ENCODE results near the gene PRRT1B.
"Not testable (repeated sequence)": the region's sequence is repeated elsewhere in the genome, so short reads cannot be mapped to it uniquely, and the experiment has no call there.

The PRRT1B gene

DNA sequence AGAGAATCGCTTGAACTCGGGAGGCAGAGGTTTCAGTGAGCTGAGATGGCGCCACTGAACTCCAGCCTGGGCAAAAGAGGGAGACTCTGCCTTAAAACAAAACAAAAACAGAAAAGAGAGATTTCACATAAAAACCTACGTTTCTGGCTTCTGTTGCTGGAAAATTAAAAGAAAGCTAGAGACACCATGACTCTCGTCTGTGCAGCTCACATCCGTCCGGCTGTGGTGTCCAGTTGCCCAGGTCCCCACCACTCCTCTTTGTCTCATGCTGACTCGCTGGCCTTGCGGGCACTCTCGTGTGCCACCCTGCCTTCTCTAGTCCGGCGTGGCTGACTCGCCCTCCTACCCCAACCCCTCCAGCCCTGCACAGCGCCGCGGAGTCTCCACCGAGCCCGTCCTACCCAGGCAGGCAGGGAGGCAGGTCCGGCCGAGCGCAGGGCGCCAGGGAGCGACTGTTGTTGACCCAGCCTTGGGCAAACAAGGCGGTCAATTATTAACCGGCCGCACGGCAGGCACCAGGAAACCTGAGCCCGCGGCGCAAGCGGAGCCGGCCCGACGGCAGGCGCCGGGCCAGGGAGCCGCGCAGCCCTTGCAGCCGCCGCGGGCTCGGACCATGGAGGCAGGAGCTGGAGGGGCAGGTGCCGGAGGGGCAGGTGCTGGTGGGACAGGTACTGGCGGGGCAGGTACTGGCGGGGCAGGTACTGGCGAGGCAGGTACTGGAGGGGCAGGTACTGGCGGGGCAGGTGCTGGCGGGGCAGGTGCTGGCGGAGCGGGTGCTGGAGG is at the start of gene PRRT1B:
Gene PRRT1B, plus strand, starts transcription at position 521 of the 783 bp plus-strand sequence. Its CDS starts 93 bp downstream, at position 614.
- peak in 2 of 10 donors; percentile 71 to 82 for DNase-seq
- intact Hi-C loops (cut with DNase I), result no loop called here

DNA sequence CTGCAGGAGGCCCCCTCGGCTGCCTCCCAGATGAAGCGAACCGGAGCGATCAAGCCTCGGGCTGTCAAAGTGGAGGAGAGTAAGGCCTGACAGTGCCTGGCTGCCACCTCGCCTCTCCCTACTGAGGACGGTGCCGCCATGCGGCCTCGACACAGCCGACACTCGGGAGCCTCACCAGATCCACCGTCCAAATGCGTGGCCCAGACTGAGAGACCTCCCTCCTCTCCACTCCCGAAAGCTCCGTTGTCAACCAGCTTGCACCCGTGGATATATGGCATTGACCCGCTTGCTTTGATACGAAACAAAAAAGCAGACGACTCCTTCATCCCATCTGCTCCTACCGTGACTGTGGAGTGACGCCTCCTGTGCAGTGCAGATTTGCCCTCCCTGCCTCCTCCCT is 49.5 kb upstream of the PRRT1B start:
- intact Hi-C loops (cut with DNase I), result no loop called here
- peak in 1 of 10 donors; percentile 65 for DNase-seq

DNA sequence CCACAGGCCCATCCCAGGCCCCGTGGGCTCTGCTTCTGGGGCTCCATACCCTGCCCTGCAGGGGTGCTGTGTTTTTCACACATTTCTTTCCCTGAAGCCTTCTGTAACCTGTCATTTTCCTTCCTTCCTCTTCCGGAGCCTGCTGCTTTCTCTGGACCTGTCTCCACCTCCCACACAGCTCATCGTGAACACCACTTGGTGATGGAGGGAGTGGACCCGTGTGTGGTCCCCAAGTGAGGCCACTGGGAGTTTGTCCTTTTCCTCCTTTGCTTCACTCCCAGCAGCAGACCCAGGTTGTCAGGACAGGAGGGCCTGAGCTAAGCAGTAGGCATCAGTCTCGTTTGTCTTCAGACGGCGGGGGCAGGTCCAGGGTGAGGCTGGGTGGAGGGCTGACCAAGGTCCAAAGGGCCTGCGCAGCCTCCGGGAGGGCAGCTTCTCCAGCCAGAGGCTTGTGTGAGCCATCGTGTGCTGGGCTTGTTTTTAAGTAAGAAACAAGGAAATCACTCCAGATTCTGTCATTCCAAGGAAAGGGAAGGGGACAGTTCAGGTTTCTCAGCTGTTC is 48.4 kb upstream of the PRRT1B start:
- DNase-seq, result no peak
- intact Hi-C loops (cut with DNase I), result no loop called here

DNA sequence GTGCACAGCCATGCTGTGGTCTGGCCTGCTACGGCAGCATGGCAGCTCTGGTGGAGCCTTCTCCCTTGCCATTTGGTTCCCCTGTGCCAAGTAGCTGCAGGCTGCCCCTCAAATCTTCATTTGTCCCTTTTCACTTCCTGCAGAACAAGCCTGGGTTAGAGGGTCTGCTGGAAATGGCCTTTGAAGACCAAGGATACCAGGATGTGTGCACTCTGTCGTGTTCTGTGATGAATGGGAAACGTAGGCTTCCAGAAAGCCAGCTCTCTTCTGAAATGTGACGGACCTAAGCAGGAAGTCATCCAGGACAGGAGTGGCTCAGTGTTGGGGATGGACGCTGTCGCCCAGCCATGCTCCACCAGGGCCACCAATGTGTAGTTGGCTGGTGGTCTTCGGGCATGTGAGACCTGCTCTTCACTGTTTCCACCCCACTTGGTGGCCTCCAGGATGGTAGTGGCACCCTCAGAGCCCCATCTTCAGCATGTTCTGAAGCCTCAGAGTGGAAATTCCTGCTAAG is 46.0 kb upstream of the PRRT1B start:
- intact Hi-C loops (cut with DNase I), result no loop called here
- DNase-seq, result no peak

DNA sequence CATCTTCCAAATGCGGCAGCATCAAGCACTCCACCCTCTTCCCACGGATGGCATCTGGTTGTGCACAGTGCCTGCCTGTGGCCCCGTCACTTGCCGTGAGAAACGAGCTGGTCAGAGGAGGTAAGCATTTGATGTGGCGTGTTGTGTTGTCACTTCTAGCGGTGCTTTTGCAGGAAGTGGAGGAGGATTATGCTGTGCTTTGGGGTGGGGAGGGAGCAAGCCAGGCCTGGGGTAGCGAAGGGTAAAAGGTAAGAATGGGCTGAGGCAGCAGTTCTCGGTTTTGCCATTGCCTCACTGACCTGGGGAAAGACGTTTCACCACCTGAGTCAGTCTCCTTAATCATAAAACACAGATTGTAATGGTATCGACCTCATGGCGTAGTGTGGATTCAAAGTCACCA is 44.9 kb upstream of the PRRT1B start:
- peak in 7 of 10 donors; percentile 36 to 92 (median 66) for DNase-seq
- intact Hi-C loops (cut with DNase I), result no loop called here

DNA sequence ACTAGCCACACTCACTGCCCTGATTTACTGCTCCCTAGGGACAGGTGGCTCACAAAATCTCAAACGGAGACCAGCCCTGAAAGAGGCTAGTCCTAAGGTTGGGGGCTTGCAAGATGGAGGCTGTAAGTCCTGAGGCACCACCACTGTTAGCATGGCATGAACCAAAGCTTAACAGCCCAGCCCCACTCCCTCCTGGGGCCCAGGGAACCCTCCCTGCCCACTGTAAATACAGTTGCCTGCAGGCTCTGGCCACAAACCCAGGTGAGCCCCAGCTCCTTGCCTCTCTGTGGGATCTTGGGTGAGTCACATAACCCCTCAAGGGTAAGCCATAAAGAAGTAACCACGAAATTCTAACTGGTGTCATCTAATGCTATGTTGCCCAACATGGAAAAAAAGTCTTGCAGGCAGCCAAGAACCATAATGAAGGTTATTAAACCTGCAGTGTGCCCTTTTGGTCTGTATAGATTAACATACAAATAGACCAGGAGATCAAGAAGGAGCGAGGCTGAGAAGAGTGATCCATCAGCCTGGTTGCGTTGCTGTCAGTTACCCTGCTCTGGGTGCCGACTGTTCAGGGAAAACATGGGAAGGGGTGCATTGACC is 44.3 kb upstream of the PRRT1B start:
- intact Hi-C loops (cut with DNase I), result no loop called here
- no peak for DNase-seq

DNA sequence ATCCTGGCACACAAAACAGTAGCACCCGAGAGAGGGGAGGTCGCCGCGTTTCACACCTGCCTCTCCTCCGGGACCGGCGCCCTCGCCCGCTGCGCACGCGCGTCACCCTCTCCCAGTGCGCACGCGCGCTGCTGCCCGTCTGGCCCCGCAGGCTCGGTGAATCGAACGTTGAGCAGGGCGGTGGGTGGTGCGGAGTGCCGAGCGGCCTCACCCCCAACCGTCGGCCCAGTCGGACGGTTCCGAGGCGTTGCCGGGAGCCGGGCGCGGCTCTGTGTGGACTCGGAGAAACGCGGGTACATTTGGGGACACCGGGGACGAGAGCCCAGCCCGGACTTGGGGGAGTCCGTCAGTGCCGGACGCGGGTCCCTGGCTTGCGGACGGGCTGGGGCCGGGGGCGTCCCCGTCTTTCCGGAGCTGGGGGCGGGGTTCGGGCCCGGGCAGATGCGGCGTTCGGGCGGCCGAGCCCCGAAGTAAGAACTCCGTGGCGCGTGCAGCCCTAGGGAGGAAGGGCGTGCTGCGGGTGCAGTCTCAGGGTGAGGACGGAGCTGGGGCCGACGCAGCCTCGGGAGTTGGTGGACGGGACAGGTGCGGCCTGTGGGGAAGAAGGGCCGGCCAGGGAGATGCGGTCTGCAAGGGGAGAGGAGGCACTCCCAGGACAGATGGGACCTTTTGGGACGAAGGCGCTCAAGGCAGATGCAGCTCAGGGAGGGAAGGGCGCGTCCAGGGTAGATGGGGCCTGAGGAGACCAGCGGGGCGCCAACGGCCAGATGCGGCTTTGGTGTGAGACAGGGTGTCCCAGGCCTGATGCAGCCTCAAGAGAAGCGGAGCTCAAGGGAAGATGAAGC is 42.3 kb upstream of the PRRT1B start, which contains the start of gene POMT1:
Gene POMT1, plus strand, starts transcription at position 138 of the 845 bp plus-strand sequence. CDS start 1,301 bp downstream, outside the sequence.
- intact Hi-C loops (cut with DNase I), result loop anchor here (2.0 kb wide), 1 partner anchor 28 kb away; the partner anchor contains the start of gene UCK1
- DNase-seq, result peak; percentile 81 to 98 (median 87)

DNA sequence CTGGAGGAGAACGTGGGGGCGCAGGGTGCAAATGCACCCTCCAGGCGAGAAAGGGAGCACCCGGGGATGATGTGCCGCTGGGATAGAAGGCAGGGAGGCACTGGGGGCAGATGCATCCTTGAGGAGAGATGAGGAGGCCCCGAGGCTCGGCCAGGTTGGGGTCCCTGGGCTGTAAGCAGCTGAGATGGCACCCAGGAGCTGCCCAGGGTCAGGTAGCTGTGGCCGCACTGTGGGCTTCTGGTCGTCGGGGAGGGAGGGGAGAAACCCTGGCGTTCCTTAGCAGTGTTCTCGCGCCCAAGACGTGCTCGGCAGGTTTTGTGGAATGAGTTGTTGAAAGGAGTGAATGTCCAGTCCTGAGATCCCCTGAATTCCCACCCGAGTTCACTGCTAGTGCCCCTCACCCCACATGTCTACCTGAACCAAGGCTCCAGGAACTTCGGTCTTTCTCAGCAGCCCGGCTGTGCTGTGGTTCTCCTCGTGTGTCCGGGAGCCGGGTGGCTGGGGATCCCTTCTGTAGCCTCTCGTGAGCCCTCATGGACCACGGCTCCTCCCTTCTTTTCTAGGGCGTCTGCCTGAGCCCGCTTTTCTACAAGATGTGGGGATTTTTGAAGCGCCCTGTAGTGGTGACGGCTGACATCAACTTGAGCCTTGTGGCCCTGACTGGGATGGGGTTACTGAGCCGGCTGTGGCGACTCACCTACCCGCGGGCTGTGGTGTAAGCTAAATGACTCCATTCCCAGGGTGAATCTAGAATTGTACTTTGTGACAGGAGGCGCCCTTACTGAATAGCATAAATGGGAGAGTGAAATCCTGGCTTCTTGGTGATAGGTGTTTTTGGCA is 41.5 kb upstream of the PRRT1B start:
- DNase-seq, result no peak
- intact Hi-C loops (cut with DNase I), result loop anchor here (2.0 kb wide), 1 partner anchor 27 kb away; the partner anchor contains the start of gene UCK1

DNA sequence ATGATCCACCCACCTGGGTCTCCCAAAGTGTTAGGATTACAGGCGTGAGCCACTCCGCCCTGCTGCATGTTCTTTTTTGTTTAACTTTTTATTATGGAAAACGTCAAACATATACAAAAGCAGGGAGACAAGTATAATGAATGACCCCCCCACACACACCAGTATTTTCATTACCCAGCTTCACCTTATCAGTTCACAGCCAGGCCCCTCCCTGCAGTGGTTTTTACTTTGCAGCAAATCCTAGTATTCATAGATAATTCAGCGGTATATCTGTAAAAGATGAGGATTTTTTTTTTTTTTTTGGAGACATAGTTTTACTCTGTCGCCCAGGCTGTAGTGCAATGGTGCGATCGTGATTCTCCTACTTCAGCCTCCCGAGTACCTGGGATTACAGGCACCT is 40.3 kb upstream of the PRRT1B start:
- no peak for DNase-seq
- intact Hi-C loops (cut with DNase I), result no loop called here

DNA sequence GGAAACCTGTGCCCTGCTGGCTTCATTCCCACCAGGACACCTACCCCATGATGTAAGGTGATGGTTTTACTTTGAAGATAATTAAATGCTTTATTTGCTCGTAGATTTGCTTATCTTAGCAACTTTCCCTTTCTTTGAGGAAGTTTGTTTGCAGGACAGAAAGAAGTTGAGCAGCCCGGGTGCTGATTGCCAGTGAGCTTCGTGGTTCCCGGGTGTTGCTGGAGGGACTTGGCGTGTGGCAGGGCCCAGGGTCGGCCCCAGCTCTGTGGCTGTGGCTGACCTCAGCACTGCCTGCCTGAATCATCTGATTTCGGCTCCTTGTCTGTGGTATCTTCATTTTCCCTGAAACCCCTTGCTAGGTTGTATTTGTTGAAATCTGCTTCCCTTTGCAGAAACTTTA is 33.9 kb upstream of the PRRT1B start:
- intact Hi-C loops (cut with DNase I), result no loop called here

DNA sequence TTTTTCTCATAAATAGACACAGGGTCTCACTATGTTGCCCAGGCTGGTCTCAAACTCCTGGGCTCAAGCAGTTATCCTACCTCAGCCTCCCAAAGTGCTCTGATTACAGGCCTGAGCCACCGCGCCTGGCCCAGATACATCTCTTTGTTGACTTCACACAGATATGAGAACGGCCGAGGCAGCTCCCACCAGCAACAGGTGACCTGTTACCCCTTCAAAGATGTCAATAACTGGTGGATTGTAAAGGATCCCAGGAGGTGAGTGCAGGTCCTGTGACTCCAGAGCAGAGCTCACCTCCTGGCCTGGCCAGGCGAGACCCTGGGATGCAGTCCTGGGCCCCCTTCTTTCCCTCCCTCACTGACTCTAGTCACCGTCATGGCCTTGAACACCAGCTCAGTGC is 33.4 kb upstream of the PRRT1B start:
- intact Hi-C loops (cut with DNase I), result no loop called here
- no peak for DNase-seq

More for the DNA sequence above, 33.9 kb upstream of the PRRT1B start:
- no peak for DNase-seq

DNA sequence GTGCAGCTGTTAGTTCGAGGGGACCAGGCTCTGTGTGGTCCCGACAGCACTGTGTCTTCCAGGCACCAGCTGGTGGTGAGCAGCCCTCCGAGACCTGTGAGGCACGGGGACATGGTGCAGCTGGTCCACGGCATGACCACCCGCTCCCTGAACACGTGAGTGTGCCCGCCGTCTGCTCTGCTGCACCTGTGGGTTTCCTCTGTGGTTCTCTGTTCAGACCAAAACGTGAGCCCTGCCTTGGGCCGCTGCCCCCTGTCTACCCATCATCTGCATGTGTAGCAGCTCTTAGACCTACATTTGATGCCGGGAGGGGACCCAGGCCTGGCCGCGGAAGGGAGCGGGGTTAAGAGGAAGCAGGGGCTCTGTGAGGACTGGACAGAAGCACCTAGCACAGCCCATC is 32.1 kb upstream of the PRRT1B start:
- no peak for DNase-seq
- intact Hi-C loops (cut with DNase I), result no loop called here

DNA sequence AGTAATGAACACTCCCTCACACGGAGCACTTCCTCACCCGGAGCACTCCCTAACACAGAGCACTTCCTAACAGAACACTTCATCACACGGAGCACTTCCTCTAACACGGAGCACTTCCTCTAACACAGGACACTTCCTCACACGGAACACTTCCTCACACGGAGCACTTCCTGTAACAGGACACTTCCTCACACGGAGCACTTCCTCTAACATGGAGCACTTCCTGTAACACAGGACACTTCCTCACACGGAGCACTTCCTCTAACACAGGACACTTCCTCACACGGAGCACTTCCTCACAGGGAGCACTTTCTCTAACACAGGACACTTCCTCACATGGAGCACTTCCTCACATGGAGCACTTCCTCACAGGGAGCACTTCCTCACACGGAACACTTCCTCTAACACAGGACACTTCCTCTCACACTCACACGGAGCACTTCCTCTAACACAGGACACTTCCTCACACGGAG is 29.7 kb upstream of the PRRT1B start:
- DNase-seq; intact Hi-C loops (cut with DNase I): not testable (repeated sequence)

DNA sequence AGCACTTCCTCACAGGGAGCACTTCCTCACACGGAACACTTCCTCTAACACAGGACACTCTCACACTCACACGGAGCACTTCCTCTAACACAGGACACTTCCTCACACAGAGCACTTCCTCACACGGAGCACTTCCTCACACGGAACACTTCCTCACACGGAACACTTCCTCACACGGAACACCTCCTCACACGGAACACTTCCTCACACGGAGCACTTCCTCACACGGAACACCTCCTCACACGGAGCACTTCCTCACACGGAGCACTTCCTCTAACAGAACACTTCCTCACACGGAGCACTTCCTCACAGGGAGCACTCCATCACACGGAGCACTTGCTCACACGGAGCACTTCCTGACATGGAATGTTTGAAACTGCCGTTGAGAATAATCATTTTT is 29.2 kb upstream of the PRRT1B start:
- no peak for DNase-seq
- intact Hi-C loops (cut with DNase I), result no loop called here

DNA sequence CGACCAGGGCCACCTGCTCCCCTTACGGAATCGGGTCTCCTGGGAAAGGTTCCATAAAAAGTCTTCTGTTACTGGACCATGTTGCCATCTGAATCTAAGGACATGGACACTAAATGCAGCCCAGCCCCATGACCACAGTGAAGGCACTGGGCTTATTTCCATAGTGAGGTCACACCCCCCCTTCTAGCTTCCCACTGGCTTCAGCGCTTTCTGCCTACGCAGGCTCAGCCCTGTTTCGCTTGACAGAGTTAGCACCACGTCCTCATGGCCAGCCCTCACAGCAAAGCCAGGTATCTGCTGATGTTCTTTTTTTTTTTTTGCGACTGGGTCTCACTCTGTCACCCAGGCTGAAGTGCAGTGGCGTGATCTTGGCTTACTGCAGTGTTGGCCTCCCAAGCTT is 28.4 kb upstream of the PRRT1B start:
- intact Hi-C loops (cut with DNase I), result no loop called here
- no peak for DNase-seq

DNA sequence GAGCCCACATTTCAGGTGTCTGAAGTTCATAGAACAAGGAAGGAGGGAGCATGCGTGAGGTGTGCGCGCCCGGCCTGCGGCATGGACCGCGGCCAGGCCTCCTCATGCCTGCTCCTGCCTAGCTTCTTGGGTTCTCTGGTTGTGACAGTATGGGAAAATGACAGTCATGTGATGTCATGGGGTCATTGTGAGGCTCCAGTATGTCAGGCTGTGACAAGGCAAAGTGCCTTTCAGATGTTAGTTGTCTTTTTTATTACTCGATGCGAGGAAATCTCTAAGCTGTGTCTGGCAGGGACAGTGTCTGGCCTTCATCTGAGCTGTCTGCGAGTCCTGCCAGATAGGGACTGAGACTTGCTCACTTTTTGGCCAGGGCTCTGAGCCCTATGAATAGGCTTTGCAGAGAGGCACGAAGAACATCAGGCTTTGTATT is 27.5 kb upstream of the PRRT1B start:
- intact Hi-C loops (cut with DNase I), result no loop called here
- DNase-seq, result peak in 3 of 10 donors; percentile 15 to 45 (median 28)

DNA sequence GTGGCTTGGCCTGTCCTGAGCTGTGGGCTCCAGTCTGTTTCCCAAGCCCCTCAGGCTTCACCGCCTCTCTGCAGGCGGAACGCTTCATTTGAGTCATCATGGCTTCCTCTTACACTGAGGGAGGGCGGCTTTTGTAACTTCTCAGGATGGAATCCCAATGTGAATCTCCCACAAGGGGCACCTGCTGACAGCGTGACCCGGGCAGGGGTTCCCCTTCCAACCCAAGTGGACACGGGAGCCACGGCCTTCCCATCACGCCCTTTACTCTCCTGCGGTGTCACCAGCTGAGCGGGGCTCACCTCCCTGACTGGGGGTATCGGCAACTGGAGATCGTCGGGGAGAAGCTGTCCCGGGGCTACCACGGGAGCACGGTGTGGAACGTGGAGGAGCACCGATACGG is 26.8 kb upstream of the PRRT1B start:
- no peak for DNase-seq
- intact Hi-C loops (cut with DNase I), result no loop called here

DNA sequence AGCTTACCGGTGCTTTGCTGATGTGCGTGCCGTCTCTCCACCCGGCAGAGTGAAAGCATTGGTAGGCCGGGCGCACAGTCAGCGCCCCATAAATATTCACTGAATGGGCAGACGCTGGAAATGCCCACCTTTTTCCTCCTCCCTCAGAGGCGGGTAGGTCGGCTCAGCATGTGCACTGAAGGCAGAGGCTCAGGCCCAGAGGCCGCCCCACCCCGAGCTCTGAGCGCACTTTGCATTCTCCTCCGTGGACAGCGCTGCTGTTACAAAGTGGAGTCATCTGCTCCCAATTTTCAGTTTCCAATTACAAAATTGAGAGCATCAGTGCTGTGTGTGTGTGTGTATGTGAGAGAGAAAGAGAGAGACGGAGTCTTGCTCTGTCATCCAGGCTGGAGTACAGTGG is 24.8 kb upstream of the PRRT1B start:
- intact Hi-C loops (cut with DNase I), result no loop called here
- DNase-seq, result no peak

DNA sequence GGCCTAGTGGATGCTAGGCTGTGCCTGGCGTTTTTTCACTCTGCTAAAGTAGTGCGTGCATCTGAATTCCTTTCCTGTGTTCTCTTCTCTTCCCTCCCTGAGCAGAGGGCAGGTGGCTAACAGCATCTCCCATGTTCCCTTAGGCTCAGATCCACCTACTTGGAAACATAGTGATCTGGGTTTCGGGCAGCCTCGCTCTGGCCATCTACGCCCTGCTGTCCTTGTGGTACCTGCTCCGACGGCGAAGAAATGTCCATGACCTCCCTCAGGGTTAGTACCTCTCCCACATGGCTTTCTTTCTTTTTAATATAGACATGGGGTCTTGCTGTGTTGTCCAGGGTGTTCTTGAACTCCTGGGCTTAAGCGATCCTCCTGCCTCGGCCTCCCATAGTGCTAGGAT is 24.1 kb upstream of the PRRT1B start:
- no peak for DNase-seq
- intact Hi-C loops (cut with DNase I), result no loop called here

All from posterior cingulate gyrus (tissue), 11 donors.